OCI-LY7 (cell line): Measurements from ENCODE around the gene C3orf20. TPM values are rescaled to one million over a fixed set of nuclear protein-coding genes. Genes with fewer than 3 reads are reported as not detected.

Experiments used
- BruUV-seq: library from RNA; stranded (reverse); fragments of 400-500 nt; replicated peaks from 2 replicates; lab custom pipeline; 2021; lab: Mats Ljungman, UMichigan
- CTCF ChIA-PET: fragments of 300-600 bp; sonication (Branson Sonifier 250); formaldehyde crosslinking; loops from one replicate; lab custom pipeline; 2022; ENCODE audit warnings: antibody characterized with exemption; ENCODE audit not compliant: unreplicated experiment; lab: Charles Lee
- POLR2A ChIA-PET: fragments of 300-600 bp; sonication (Branson Sonifier 250); formaldehyde crosslinking; loops from one replicate; lab custom pipeline; 2022; ENCODE audit warnings: antibody characterized with exemption; lab: Charles Lee
- DNase-seq: peaks from one replicate; pipeline ENCODE4 v3.0.0-alpha.2; 2015; ENCODE audit warnings: low spot score
- H2AFZ ChIP-seq: fragments of 200-600 bp; sonication (generic), shearing (Covaris generic); 2 replicates; pipeline ENCODE4 v1.6.1; 2014; ENCODE audit warnings: mild to moderate bottlenecking, antibody characterized with exemption, low read length, moderate library complexity
- H3K27ac ChIP-seq: fragments of 200-600 bp; sonication (generic); 2 replicates; pipeline ENCODE4 v1.5.1; 2014; ENCODE audit warnings: mixed run types, low read depth, mild to moderate bottlenecking, moderate library complexity, low read length, inconsistent platforms; ENCODE audit not compliant: poor library complexity, severe bottlenecking
- H3K36me3 ChIP-seq: fragments of 200-600 bp; sonication (generic); 2 replicates; pipeline ENCODE4 v1.6.1; 2014; ENCODE audit warnings: mild to moderate bottlenecking, antibody characterized with exemption, low read length, moderate library complexity, mixed read lengths; ENCODE audit not compliant: insufficient read depth
- H3K4me1 ChIP-seq: fragments of 200-600 bp; sonication (generic); 2 replicates; pipeline ENCODE4 v1.5.1; 2014; ENCODE audit warnings: mild to moderate bottlenecking, low read length; ENCODE audit not compliant: insufficient read depth, poor library complexity, severe bottlenecking
- H3K4me2 ChIP-seq: fragments of 200-600 bp; sonication (generic); 2 replicates; pipeline ENCODE4 v1.6.1; 2014; ENCODE audit warnings: mild to moderate bottlenecking, low read length
- H3K4me3 ChIP-seq: fragments of 200-600 bp; sonication (generic); 2 replicates; pipeline ENCODE4 v1.5.1; 2014; ENCODE audit warnings: mild to moderate bottlenecking, low read depth, low read length; ENCODE audit not compliant: poor library complexity, severe bottlenecking
- H3K79me2 ChIP-seq: fragments of 200-600 bp; sonication (generic); 2 replicates; pipeline ENCODE4 v1.6.1; 2016; ENCODE audit warnings: low read depth, mild to moderate bottlenecking, low read length, moderate library complexity, mixed read lengths; ENCODE audit not compliant: insufficient read depth
- H3K9me2 ChIP-seq: fragments of 200-600 bp; sonication (generic); 2 replicates; pipeline ENCODE4 v1.6.1; 2016; ENCODE audit warnings: mild to moderate bottlenecking, low read length, mixed read lengths; ENCODE audit not compliant: insufficient read depth
- H3K9me3 ChIP-seq: fragments of 200-600 bp; sonication (generic); 2 replicates; pipeline ENCODE4 v1.6.1; 2014; ENCODE audit warnings: mild to moderate bottlenecking, mixed run types, low read length, mixed read lengths
- H4K20me1 ChIP-seq: fragments of 200-600 bp; sonication (generic); 2 replicates; pipeline ENCODE4 v1.6.1; 2014; ENCODE audit warnings: mild to moderate bottlenecking, antibody characterized with exemption, low read length, moderate library complexity, mixed read lengths; ENCODE audit not compliant: insufficient read depth
- EZH2phosphoT487 ChIP-seq: fragments of 200-600 bp; sonication (generic); IDR thresholded peaks from 2 replicates; pipeline ENCODE4 v1.6.1; 2018; ENCODE audit warnings: low read depth, borderline replicate concordance, mild to moderate bottlenecking, mixed run types, antibody characterized with exemption, low read length, moderate library complexity, mixed read lengths
- intact Hi-C: fragments of 100-400 bp; cut with micrococcal nuclease; formaldehyde crosslinking; loops from one replicate; pipeline ENCODE4 v1.10.0; 2022; ENCODE audit not compliant: unreplicated experiment
- total RNA-seq, 2 experiments: library from RNA; depleted of rRNA in 1 of 2; stranded (reverse); fragments of >200 nt in 1 of 2; shearing (Covaris generic) in 1 of 2; gene quantifications; 2 replicates each; pipeline ENCODE4 v1.2.3, GENCODE V29; 2014 to 2022
- TF ChIP-seq, protein P1 (sequence below): fragments of 200-600 bp; sonication (generic); conservative IDR thresholded peaks from 2 replicates; pipeline ENCODE4 v1.5.1; 2014; ENCODE audit warnings: mild to moderate bottlenecking, antibody characterized with exemption, low read length, moderate library complexity, mixed read lengths

C3orf20 gene
- total RNA-seq, 2 experiments from 2014 or later = 2.2 to 2.7 TPM

DNA sequence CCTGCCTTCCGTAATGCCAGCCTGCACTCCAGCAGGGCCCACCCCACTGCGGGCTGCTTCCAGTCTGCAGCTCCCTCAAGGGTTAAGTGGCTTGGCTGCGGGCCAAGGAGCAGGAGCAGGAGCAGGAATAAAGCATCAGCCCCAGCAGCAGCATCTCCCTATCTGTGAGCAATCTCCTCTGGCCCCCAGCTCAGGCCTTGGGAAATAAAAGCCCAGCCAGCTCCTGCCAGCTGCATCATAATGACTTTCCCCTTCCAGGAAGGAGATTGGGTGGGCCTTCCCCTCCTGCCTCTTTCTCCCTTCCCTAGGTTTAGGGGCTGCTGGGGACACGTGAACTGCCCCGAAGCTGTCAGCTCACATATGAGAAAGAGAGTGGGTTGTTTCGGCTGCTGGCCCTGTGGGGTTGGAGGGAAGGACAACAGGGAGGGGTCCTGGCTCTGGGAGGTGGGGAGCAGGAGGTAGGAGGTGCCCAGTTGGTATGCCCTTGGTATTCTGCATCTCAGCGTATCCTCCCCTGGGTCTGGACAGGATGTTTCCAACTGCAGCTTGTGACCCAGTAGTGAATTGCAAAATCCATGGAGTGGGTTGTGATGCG, 109.2 kb downstream of the C3orf20 start:
- intact Hi-C loops = loop anchor here (10.0 kb wide), 1 partner anchor 279 kb away; no protein-coding TSS in a partner anchor
- no peak overlapping the region for H3K4me2 ChIP-seq
- no peak overlapping the region for H2AFZ ChIP-seq
- CTCF ChIA-PET = no interaction called here
- no peaks in the 10 kb centered on the region for H3K79me2 ChIP-seq
- BruUV-seq = no TSS peak
- TF ChIP-seq, protein P1, sequence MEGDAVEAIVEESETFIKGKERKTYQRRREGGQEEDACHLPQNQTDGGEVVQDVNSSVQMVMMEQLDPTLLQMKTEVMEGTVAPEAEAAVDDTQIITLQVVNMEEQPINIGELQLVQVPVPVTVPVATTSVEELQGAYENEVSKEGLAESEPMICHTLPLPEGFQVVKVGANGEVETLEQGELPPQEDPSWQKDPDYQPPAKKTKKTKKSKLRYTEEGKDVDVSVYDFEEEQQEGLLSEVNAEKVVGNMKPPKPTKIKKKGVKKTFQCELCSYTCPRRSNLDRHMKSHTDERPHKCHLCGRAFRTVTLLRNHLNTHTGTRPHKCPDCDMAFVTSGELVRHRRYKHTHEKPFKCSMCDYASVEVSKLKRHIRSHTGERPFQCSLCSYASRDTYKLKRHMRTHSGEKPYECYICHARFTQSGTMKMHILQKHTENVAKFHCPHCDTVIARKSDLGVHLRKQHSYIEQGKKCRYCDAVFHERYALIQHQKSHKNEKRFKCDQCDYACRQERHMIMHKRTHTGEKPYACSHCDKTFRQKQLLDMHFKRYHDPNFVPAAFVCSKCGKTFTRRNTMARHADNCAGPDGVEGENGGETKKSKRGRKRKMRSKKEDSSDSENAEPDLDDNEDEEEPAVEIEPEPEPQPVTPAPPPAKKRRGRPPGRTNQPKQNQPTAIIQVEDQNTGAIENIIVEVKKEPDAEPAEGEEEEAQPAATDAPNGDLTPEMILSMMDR = no peak
- TF ChIP-seq EZH2phosphoT487 = no peak
- H3K9me3 ChIP-seq = peaks cover 6% of the 10 kb centered on the region; the same call in 1 of the 2 replicates
- POLR2A ChIA-PET = interaction anchor here (0.7 kb wide), 1 partner anchor 11 kb away, joined by 3 read pairs; no protein-coding TSS in a partner anchor
- H3K4me3 ChIP-seq = no peak overlapping the region
- no peaks in the 10 kb centered on the region for H4K20me1 ChIP-seq
- H3K36me3 ChIP-seq = no peaks in the 10 kb centered on the region
- no peaks in the 10 kb centered on the region for H3K4me1 ChIP-seq
- no peak overlapping the region for H3K27ac ChIP-seq
- no peak for DNase-seq
- no peaks in the 10 kb centered on the region for H3K9me2 ChIP-seq

DNA sequence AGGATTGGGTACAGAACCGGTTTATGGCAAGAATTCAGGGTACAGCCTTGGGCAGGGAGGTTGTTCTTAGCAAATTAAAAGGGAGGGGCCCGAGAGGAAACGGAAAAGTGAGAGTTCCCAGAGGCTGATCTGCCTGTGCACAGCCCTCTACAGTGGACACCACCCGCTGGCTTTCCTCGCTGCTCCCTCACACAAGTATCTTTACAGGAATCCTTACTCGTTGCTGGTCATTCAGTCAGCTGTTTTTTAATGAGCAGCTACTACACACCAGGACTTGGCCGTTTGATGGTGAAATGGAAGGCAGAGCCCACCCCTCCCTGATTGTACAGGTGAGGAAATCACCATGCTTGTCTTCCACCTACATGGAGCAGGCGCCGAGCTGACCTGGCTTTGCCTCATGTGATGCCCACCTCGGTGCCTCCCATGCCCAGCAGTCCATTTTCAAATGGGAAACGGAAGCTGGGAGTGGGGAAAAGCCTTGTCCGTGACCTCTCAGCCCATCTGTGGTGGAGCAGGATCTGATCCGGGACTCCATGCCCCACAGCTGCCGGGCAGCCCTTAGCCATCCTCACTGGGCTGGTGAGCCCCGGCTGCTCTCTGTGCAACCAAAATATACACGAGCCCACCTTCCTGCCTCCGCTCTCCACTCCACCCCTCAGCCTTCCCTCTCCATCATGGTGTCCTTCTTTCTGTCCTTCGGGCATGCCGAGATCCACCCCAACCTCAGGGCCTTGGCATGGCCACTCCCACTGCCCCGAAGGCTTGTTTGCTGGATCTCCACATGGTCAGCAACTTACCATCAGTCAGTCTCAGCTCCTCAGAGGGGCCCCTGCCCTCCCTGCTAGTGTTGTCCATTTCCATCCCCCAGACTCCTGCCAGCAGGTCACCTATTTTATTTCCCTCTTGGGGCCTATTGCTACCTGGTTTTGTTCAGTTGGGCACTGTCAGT, 110.5 kb downstream of the C3orf20 start:
- POLR2A ChIA-PET = interaction anchor here (0.6 kb wide), 1 partner anchor 192 kb away, joined by 3 read pairs; no protein-coding TSS in a partner anchor
- Histone ChIP-seq H3K9me2 (no peaks in the 10 kb centered on the region), H4K20me1 (no peaks in the 10 kb centered on the region), H2AFZ (no peak overlapping the region), H3K4me2 (no peak overlapping the region), H3K4me1 (no peaks in the 10 kb centered on the region), H3K9me3 (no peaks in the 10 kb centered on the region), H3K36me3 (no peaks in the 10 kb centered on the region), H3K4me3 (no peak overlapping the region), H3K27ac (no peak overlapping the region), H3K79me2 (no peaks in the 10 kb centered on the region)
- TF ChIP-seq EZH2phosphoT487 = no peak
- TF ChIP-seq, protein P1 = no peak
- CTCF ChIA-PET = no interaction called here
- intact Hi-C loops = loop anchor here (10.0 kb wide), 1 partner anchor 281 kb away; no protein-coding TSS in a partner anchor
- no TSS peak for BruUV-seq
- no peak for DNase-seq
